ENCODE data around the gene AAMP.

- no peak for TF ChIP-seq CTCF (IDR thresholded peaks at IDR 0.05; ENCODE audit: poor library complexity, severe bottlenecking)
- TF ChIP-seq POLR2AphosphoS5 (IDR thresholded peaks at IDR 0.05): no peak
- TF ChIP-seq RAD21 (conservative IDR thresholded peaks at IDR 0.05): no peak
- no peak for TF ChIP-seq REST (IDR thresholded peaks at IDR 0.05; ENCODE audit: borderline replicate concordance)
Measured at GRCh38 chr2:218249691-218250090, 20.2 kb downstream of the AAMP start.
